K562 (cell line): ENCODE results near the gene MACROD2. TPM values are rescaled to one million over a fixed set of nuclear protein-coding genes. Genes with fewer than 3 reads are reported as not detected.

Experiments
- ATAC-seq: fragments of 200-7000 bp; cut with Tn5 transposase; 3 replicates; pipeline ENCODE4 v1.9.1; 2020; ENCODE audit warnings: moderate library complexity
- BruUV-seq: library from RNA; stranded (reverse); fragments of 400-500 nt; replicated peaks from 2 replicates; lab custom pipeline; 2021; lab: Mats Ljungman, UMichigan
- CTCF ChIA-PET: fragments of 300-600 bp; formaldehyde crosslinking; extraction: SDS; loops from one replicate; lab custom pipeline; 2021; ENCODE audit warnings: low intra/inter-chr PET ratio; lab: Yijun Ruan, JAX
- POLR2A ChIA-PET: fragments of 300-600, 350-650 bp; sonication (Branson Sonifier 250); formaldehyde crosslinking; extraction: SDS; loops from one replicate; lab custom pipeline; 2021; ENCODE audit warnings: antibody characterized with exemption, inconsistent platforms; lab: Yijun Ruan, JAX
- DNase-seq, 4 experiments: peaks; one replicate each; pipeline versions ENCODE4 v3.0.0 to v3.0.0-alpha.2; 2011 to 2018; ENCODE audit warnings: low spot score in 3 of 4, mixed read lengths in 3 of 4; ENCODE audit errors: extremely low read depth in 1 of 4
- FAIRE-seq: peaks from 2 replicates; lab custom pipeline; 2011; peaks lifted over from hg19 to GRCh38; lab: Jason Lieb, UNC
- H2AFZ ChIP-seq: 2 replicates; pipeline ENCODE4 v1.6.0; 2011; ENCODE audit warnings: low read depth, low read length, control low read depth, inconsistent platforms
- H3K27ac ChIP-seq: fragments of 200-600 bp; 3 replicates; pipeline ENCODE4 v1.8.0; 2011; ENCODE audit warnings: low read depth, mild to moderate bottlenecking, control low read depth, inconsistent platforms, low read length, moderate library complexity, mixed read lengths; ENCODE audit errors: extremely low read depth
- H3K27me3 ChIP-seq, 2 experiments: fragments of 300-600 bp in 1 of 2; 2 replicates in 1 of 2; 3 replicates in 1 of 2; pipeline versions ENCODE4 v1.6.0 to v1.8.0; 2011; ENCODE audit warnings: inconsistent platforms in 2 of 2, low read length in 2 of 2, mild to moderate bottlenecking in 1 of 2, mixed read lengths in 1 of 2, moderate library complexity in 1 of 2; ENCODE audit not compliant: control insufficient read depth in 2 of 2, insufficient read depth in 2 of 2
- H3K36me3 ChIP-seq: fragments of 300-600 bp; 3 replicates; pipeline ENCODE4 v1.8.0; 2011; ENCODE audit warnings: mild to moderate bottlenecking, low read length, inconsistent platforms; ENCODE audit not compliant: control insufficient read depth, insufficient read depth
- H3K4me1 ChIP-seq, 2 experiments: fragments of 200-600 bp in 1 of 2; replicated peaks in 1 of 2; 2 replicates in 1 of 2; 3 replicates in 1 of 2; pipeline versions ENCODE4 v1.5.1 to v1.8.0; 2011; ENCODE audit warnings: inconsistent platforms in 2 of 2, low read length in 2 of 2, mild to moderate bottlenecking in 1 of 2, mixed read lengths in 1 of 2, moderate library complexity in 1 of 2; ENCODE audit not compliant: control insufficient read depth in 2 of 2, insufficient read depth in 2 of 2
- H3K4me2 ChIP-seq: 2 replicates; pipeline ENCODE4 v1.6.1; 2011; ENCODE audit warnings: low read length, control low read depth, inconsistent platforms, mixed read lengths; ENCODE audit not compliant: insufficient read depth
- H3K4me3 ChIP-seq: fragments of 200-600 bp; sonication (generic), shearing (Covaris generic); 2 replicates; pipeline ENCODE4 v1.5.1; 2016; ENCODE audit warnings: control low read depth, inconsistent platforms
- H3K79me2 ChIP-seq: fragments of 200-600 bp; 3 replicates; pipeline ENCODE4 v1.8.0; 2011; ENCODE audit warnings: low read length, inconsistent platforms; ENCODE audit not compliant: control insufficient read depth, insufficient read depth
- H3K9ac ChIP-seq, 2 experiments: 2 replicates each; pipeline versions ENCODE4 v1.6.0 to v1.6.1; 2011; ENCODE audit warnings: low read depth in 2 of 2, low read length in 2 of 2, control low read depth in 1 of 2, inconsistent platforms in 1 of 2, mild to moderate bottlenecking in 1 of 2, mixed read lengths in 1 of 2; ENCODE audit not compliant: insufficient read depth in 1 of 2
- H3K9me1 ChIP-seq: one replicate; pipeline ENCODE4 v1.6.0; 2011; ENCODE audit warnings: inconsistent platforms, mild to moderate bottlenecking, low read length, moderate library complexity; ENCODE audit not compliant: control insufficient read depth, insufficient read depth
- H3K9me3 ChIP-seq: replicated peaks from 2 replicates; pipeline ENCODE4 v1.5.1; 2011; ENCODE audit warnings: low read depth, low read length, inconsistent platforms; ENCODE audit not compliant: control insufficient read depth, insufficient read depth
- H4K20me1 ChIP-seq: replicated peaks from 2 replicates; pipeline ENCODE4 v1.6.1; 2011; ENCODE audit warnings: low read length, inconsistent platforms, mixed read lengths; ENCODE audit not compliant: control insufficient read depth, insufficient read depth
- CBX3 ChIP-seq, 2 experiments: IDR thresholded peaks; 1 replicate in 1 of 2; 2 replicates in 1 of 2; pipeline ENCODE4 v1.6.1; 2012; ENCODE audit warnings: inconsistent platforms in 2 of 2, low read length in 2 of 2, borderline replicate concordance in 1 of 2, control low read depth in 1 of 2
- EGR1 ChIP-seq: fragments of 450-650 bp; conservative IDR thresholded peaks from 2 replicates; pipeline ENCODE4 v1.6.1; 2017; ENCODE audit warnings: mild to moderate bottlenecking
- HMBOX1 ChIP-seq: sonication (generic); IDR thresholded peaks from 2 replicates; pipeline ENCODE4 v1.6.1; 2016
- MAFG ChIP-seq: fragments of 450-650 bp; conservative IDR thresholded peaks from 2 replicates; pipeline ENCODE4 v1.6.1; 2016; ENCODE audit warnings: missing genetic modification characterization, missing compliant biosample characterization
- MEF2D ChIP-seq: conservative IDR thresholded peaks from 2 replicates; pipeline ENCODE4 v1.6.1; 2016; ENCODE audit warnings: low read depth, missing genetic modification characterization, missing compliant biosample characterization
- SMARCA5 ChIP-seq: fragments of 450-650 bp; IDR thresholded peaks from 2 replicates; pipeline ENCODE4 v1.6.1; 2016
- STAG1 ChIP-seq: sonication (generic); formaldehyde crosslinking; IDR thresholded peaks from 2 replicates; pipeline ENCODE4 v1.5.0; 2020; ENCODE audit warnings: missing genetic modification reagents, borderline replicate concordance
- ZSCAN32 ChIP-seq: fragments of 450-650 bp; formaldehyde crosslinking; IDR thresholded peaks from 2 replicates; pipeline ENCODE4 v1.4.0; 2020; ENCODE audit warnings: mild to moderate bottlenecking, moderate library complexity
- WGBS: fragments of 100-300 bp; shearing (Covaris generic); methylation state at CpG from one replicate; pipeline ENCODE4 v1.1.6; 2016; ENCODE audit warnings: low coverage, mixed read lengths; ENCODE audit not compliant: insufficient coverage; ENCODE audit errors: missing lambda C conversion rate; 5-methylcytosine and 5-hydroxymethylcytosine counted together
- in situ Hi-C: fragments of 300-500 bp; cut with MboI; formaldehyde crosslinking; loops from 4 replicates; pipeline ENCODE4 v1.15.0; 2018; ENCODE audit warnings: inconsistent platforms, mixed read lengths
- intact Hi-C: fragments of 100-400 bp; cut with micrococcal nuclease; formaldehyde crosslinking; loops from 2 replicates; pipeline ENCODE4 v1.14.2; 2022
- polyA plus RNA-seq, 8 experiments: library from polyadenylated mRNA; depleted of rRNA in 4 of 8; stranded (reverse) in 5 of 8; unstranded in 3 of 8; fragments of >200 nt; fragmentation: Nextera tagmentation in 2 of 8; fragmentation: Illumina TruSeq in 1 of 8; extraction: Ambion mirVana in 2 of 8; extraction: Trizol in 1 of 8; gene quantifications; 2 replicates each; pipeline versions ENCODE4 v1.2.1 to v1.2.3, GENCODE V29; 2011 to 2014; ENCODE audit warnings: inconsistent platforms in 1 of 8, missing spikeins in 1 of 8
- total RNA-seq, 7 experiments: library from RNA; depleted of rRNA in 6 of 7; stranded (reverse); fragments of >200 nt in 6 of 7; fragmentation: Illumina TruSeq in 2 of 7; extraction: Trizol in 2 of 7; gene quantifications; 2 replicates each; pipeline versions ENCODE4 v1.2.1 to v1.2.3, GENCODE V29; 2011 to 2021; ENCODE audit warnings: low replicate concordance in 1 of 7

Gene MACROD2
- total and polyA plus RNA-seq, 9 of the 15 experiments (the other 6 are each of a cell fraction or from before 2014, with no cell fraction given): not detected

- POLR2A ChIA-PET: no interaction called here
- no TSS peak for BruUV-seq
- 0% methylated on average over 3 of the region's 4 CpGs for WGBS
Measured at GRCh38 chr20:15630360-15630759, 1635.0 kb downstream of the MACROD2 start.

GRCh38 chr20:15632680-15633079 is 1637.4 kb downstream of the MACROD2 start:
- in situ Hi-C loops: no loop called here

More at GRCh38 chr20:15630360-15630759, 1635.0 kb downstream of the MACROD2 start:
- FAIRE-seq (no peak), DNase-seq (no peak), ATAC-seq (no peak)
- H3K4me3 ChIP-seq: no peak overlapping the region
- H3K27me3 ChIP-seq: no peaks in the 10 kb centered on the region
- in situ Hi-C loops (no loop called here), intact Hi-C loops (no loop called here)
- no peaks in the 10 kb centered on the region; the same call in 1 of the 2 replicates for H3K9me3 ChIP-seq
- H3K79me2 ChIP-seq: no peaks in the 10 kb centered on the region
- no peak overlapping the region for H2AFZ ChIP-seq
- CTCF ChIA-PET: no interaction called here
- no peak overlapping the region for H3K27ac ChIP-seq
- no peak for TF ChIP-seq SMARCA5
- no peak for TF ChIP-seq MEF2D (tag)
- TF ChIP-seq HMBOX1: no peak
- no peak for TF ChIP-seq CBX3 (IDR thresholded peaks at IDR 0.05; ENCODE audit: borderline replicate concordance in 1 of 2, low read length in 2 of 2)
- TF ChIP-seq STAG1 (CRISPR knock-in tag): no peak
- TF ChIP-seq MAFG (tag): no peak
- no peak for TF ChIP-seq EGR1
- no peaks in the 10 kb centered on the region for H3K4me1 ChIP-seq
- H4K20me1 ChIP-seq: no peaks in the 10 kb centered on the region
- no peaks in the 10 kb centered on the region for H3K36me3 ChIP-seq
- H3K9me1 ChIP-seq: no peaks in the 10 kb centered on the region
- no peak overlapping the region for H3K4me2 ChIP-seq
- H3K9ac ChIP-seq: no peak overlapping the region

More at GRCh38 chr20:15632680-15633079, 1637.4 kb downstream of the MACROD2 start:
- Histone ChIP-seq H3K9me1 (no peaks in the 10 kb centered on the region), H2AFZ (no peak overlapping the region), H3K27me3 (no peaks in the 10 kb centered on the region), H3K4me1 (no peaks in the 10 kb centered on the region), H3K27ac (no peak overlapping the region), H4K20me1 (no peaks in the 10 kb centered on the region), H3K9ac (no peak overlapping the region), H3K4me2 (no peak overlapping the region), H3K36me3 (no peaks in the 10 kb centered on the region), H3K79me2 (no peaks in the 10 kb centered on the region), H3K4me3 (no peak overlapping the region), H3K9me3 (no peaks in the 10 kb centered on the region; the same call in 1 of the 2 replicates)
- POLR2A ChIA-PET: no interaction called here
- no peak for TF ChIP-seq ZSCAN32 (CRISPR knock-in tag)
- ATAC-seq: no peak
- no peak for FAIRE-seq
- CTCF ChIA-PET: no interaction called here
- 0% methylated on average over 3 of the region's 3 CpGs for WGBS
- intact Hi-C loops: no loop called here
- no TSS peak for BruUV-seq
- DNase-seq: no peak
